Fibroblast of villous mesenchyme (primary cell): ENCODE results near the gene CCDC57. TPM values are rescaled to one million over a fixed set of nuclear protein-coding genes. Genes with fewer than 3 reads are reported as not detected.
A peak's percentile ranks its signal among the peaks of the same experiment; 100 is the strongest.

ENCODE experiments used
- DNase-seq: peaks from one replicate; pipeline ENCODE4 v3.0.0-alpha.2; 2010; ENCODE audit warnings: low read depth
- H3K4me3 ChIP-seq: 2 replicates; pipeline ENCODE4 v1.5.1; 2011; ENCODE audit warnings: low read depth, mild to moderate bottlenecking, low read length
- CTCF ChIP-seq: IDR thresholded peaks from 2 replicates; pipeline ENCODE4 v1.5.1; 2012; ENCODE audit warnings: low read depth, mild to moderate bottlenecking, low read length; ENCODE audit not compliant: insufficient read depth
- total RNA-seq: library from RNA; depleted of rRNA; stranded (reverse); fragments of >200 nt; gene quantifications from 2 replicates; pipeline ENCODE4 v1.2.3, GENCODE V29; 2012

Gene CCDC57
- total RNA-seq, 1 donor, result 19.9 TPM

GRCh38 chr17:82205720-82206508, 6.7 kb downstream of the CCDC57 start:
- TF ChIP-seq CTCF, result peak; percentile 89
- peak; percentile 91 for DNase-seq
- H3K4me3 ChIP-seq, result no peak overlapping the region

- H3K4me3 ChIP-seq, result no peak overlapping the region
- peak; percentile 66 for DNase-seq
- no peak for TF ChIP-seq CTCF
Observed at GRCh38 chr17:82204831-82205719, 7.6 kb downstream of the CCDC57 start.

- no peak for TF ChIP-seq CTCF
- DNase-seq, result no peak
- H3K4me3 ChIP-seq, result no peak overlapping the region
Observed at GRCh38 chr17:82203920-82204319, 8.7 kb downstream of the CCDC57 start.

- no peak for DNase-seq
- TF ChIP-seq CTCF, result no peak
- no peak overlapping the region for H3K4me3 ChIP-seq
Observed at GRCh38 chr17:82202981-82203380, 9.7 kb downstream of the CCDC57 start.

- H3K4me3 ChIP-seq, result no peak overlapping the region
- no peak for TF ChIP-seq CTCF
- no peak for DNase-seq
Observed at GRCh38 chr17:82201498-82201910, 11.1 kb downstream of the CCDC57 start.

GRCh38 chr17:82200743-82201497, 11.7 kb downstream of the CCDC57 start:
- no peak for TF ChIP-seq CTCF
- DNase-seq, result no peak
- no peak overlapping the region for H3K4me3 ChIP-seq
